CD4-positive, alpha-beta T cell (primary cell): ENCODE data around the gene LRP11. TPM values are rescaled to one million over a fixed set of nuclear protein-coding genes. Genes with fewer than 3 reads are reported as not detected.
"Not testable (repeated sequence)": the region's sequence is repeated elsewhere in the genome, so short reads cannot be mapped to it uniquely, and the experiment has no call there.

Source experiments
- ATAC-seq: fragments of 200-7000 bp; cut with Tn5 transposase; one replicate; pipeline ENCODE4 v1.10.0; 2022; ENCODE audit warnings: mild to moderate bottlenecking; ENCODE audit not compliant: poor library complexity
- CTCF ChIA-PET: fragments of 350-600 bp; sonication (Branson Sonifier 250); formaldehyde crosslinking; loops from one replicate; lab custom pipeline; 2021; ENCODE audit warnings: antibody characterized with exemption, inconsistent platforms; lab: Charles Lee
- POLR2A ChIA-PET: fragments of 350-600 bp; sonication (Branson Sonifier 250); formaldehyde crosslinking; loops from one replicate; lab custom pipeline; 2021; ENCODE audit warnings: antibody characterized with exemption, inconsistent platforms; lab: Charles Lee
- DNase-seq, 14 experiments: peaks; one replicate each; pipeline ENCODE4 v3.0.0-alpha.2; 2013 to 2020; ENCODE audit warnings: mixed read lengths in 2 of 14
- H3K27ac ChIP-seq, 2 donors: one replicate each; pipeline versions ENCODE4 v1.5.1 to v1.7.0; 2013; ENCODE audit warnings: low read length in 2 of 2, low read depth in 1 of 2, mild to moderate bottlenecking in 1 of 2
- H3K27me3 ChIP-seq, 2 experiments: 1 replicate in 1 of 2; 2 replicates in 1 of 2; pipeline versions ENCODE4 v1.6.1 to v1.7.0; 2013; ENCODE audit warnings: low read length in 2 of 2, control low read depth in 1 of 2, mild to moderate bottlenecking in 1 of 2, moderate library complexity in 1 of 2; ENCODE audit not compliant: insufficient read depth in 2 of 2, control insufficient read depth in 1 of 2
- H3K36me3 ChIP-seq: one replicate; pipeline ENCODE4 v1.6.1; 2013; ENCODE audit warnings: low read length, control low read depth; ENCODE audit not compliant: insufficient read depth
- H3K4me1 ChIP-seq: one replicate; pipeline ENCODE4 v1.6.1; 2013; ENCODE audit warnings: low read length, control low read depth; ENCODE audit not compliant: insufficient read depth
- H3K4me3 ChIP-seq: one replicate; pipeline ENCODE4 v1.5.1; 2013; ENCODE audit warnings: mild to moderate bottlenecking, low read length, moderate library complexity
- H3K9me3 ChIP-seq, 2 experiments: 1 replicate in 1 of 2; 2 replicates in 1 of 2; pipeline versions ENCODE4 v1.6.1 to v1.7.0; 2013; ENCODE audit warnings: low read length in 2 of 2, mild to moderate bottlenecking in 2 of 2, control low read depth in 1 of 2, moderate library complexity in 1 of 2; ENCODE audit not compliant: control insufficient read depth in 1 of 2, insufficient read depth in 1 of 2
- H3K27ac Mint-ChIP-seq: one replicate; pipeline ENCODE4 v1.8.0; 2020; ENCODE audit warnings: mixed read lengths
- H3K27me3 Mint-ChIP-seq: one replicate; pipeline ENCODE4 v1.8.0; 2021; ENCODE audit warnings: mixed read lengths
- H3K36me3 Mint-ChIP-seq: one replicate; pipeline ENCODE4 v1.8.0; 2021; ENCODE audit warnings: low read depth, mixed read lengths
- H3K4me1 Mint-ChIP-seq: one replicate; pipeline ENCODE4 v1.8.0; 2021; ENCODE audit warnings: low read depth, mixed read lengths
- H3K4me3 Mint-ChIP-seq: one replicate; pipeline ENCODE4 v1.8.0; 2020; ENCODE audit warnings: mild to moderate bottlenecking, mixed read lengths
- H3K9me3 Mint-ChIP-seq: one replicate; pipeline ENCODE4 v1.8.0; 2020; ENCODE audit warnings: mixed read lengths
- intact Hi-C, 2 experiments: fragments of 100-400 bp; cut with DNase I in 1 of 2; cut with micrococcal nuclease in 1 of 2; formaldehyde crosslinking; loops; one replicate each; pipeline versions ENCODE4 v1.15.1 to v1.9.0; 2023 to 2025; cut with DNase I, micrococcal nuclease
- total RNA-seq, 174 experiments: library from RNA in 2 of 174; stranded (reverse) in 2 of 174; gene quantifications; one replicate each; pipeline ENCODE4 v1.2.3 and lab custom pipeline; 2021 to 2026
- TF ChIP-seq, protein P1 (sequence below): fragments of 200-600 bp; IDR thresholded peaks from one replicate; pipeline ENCODE4 v1.8.0; 2022; ENCODE audit warnings: antibody characterized with exemption, mild to moderate bottlenecking

Gene LRP11
- total RNA-seq, 2 experiments from 2014 or later, result 0.75 to 0.99 TPM

GRCh38 chr6:149854532-149854931 is 9.6 kb downstream of the LRP11 start:
- no peak for DNase-seq
- ChIA-PET POLR2A (no interaction called here), CTCF (interaction anchor here (0.6 kb wide), 1 partner anchor 152 kb away, joined by 3 read pairs; no protein-coding TSS in a partner anchor)

GRCh38 chr6:149854017-149854416 is 10.1 kb downstream of the LRP11 start:
- H3K27me3 ChIP-seq, H3K4me3 Mint-ChIP-seq, H3K9me3 Mint-ChIP-seq, H3K27ac Mint-ChIP-seq, H3K36me3 ChIP-seq, H3K9me3 ChIP-seq, H3K4me1 ChIP-seq, H3K27me3 Mint-ChIP-seq, DNase-seq, intact Hi-C loops, H3K4me3 ChIP-seq, H3K27ac ChIP-seq, ATAC-seq, POLR2A ChIA-PET, H3K36me3 Mint-ChIP-seq: not testable (repeated sequence)
- CTCF ChIA-PET, result interaction anchor here (0.6 kb wide), 1 partner anchor 153 kb away, joined by 3 read pairs; no protein-coding TSS in a partner anchor
- H3K4me1 Mint-ChIP-seq, result peaks cover 18% of the 10 kb centered on the region

More at GRCh38 chr6:149854532-149854931, 9.6 kb downstream of the LRP11 start:
- peaks cover 18% of the 10 kb centered on the region for H3K4me1 Mint-ChIP-seq
- Histone ChIP-seq H3K4me1 (peaks cover 9% of the 10 kb centered on the region), H3K4me3 (no peak overlapping the region), H3K27me3 (peaks cover 0 to 2% of the 10 kb centered on the region in 2 experiments), H3K9me3 (no peaks in the 10 kb centered on the region), H3K36me3 (no peaks in the 10 kb centered on the region), H3K27ac (no peak overlapping the region)
- intact Hi-C loops, result no loop called here
- no peaks in the 10 kb centered on the region for H3K36me3 Mint-ChIP-seq
- ATAC-seq, result no peak
- no peak overlapping the region for H3K4me3 Mint-ChIP-seq
- no peaks in the 10 kb centered on the region for H3K9me3 Mint-ChIP-seq
- TF ChIP-seq, protein P1, sequence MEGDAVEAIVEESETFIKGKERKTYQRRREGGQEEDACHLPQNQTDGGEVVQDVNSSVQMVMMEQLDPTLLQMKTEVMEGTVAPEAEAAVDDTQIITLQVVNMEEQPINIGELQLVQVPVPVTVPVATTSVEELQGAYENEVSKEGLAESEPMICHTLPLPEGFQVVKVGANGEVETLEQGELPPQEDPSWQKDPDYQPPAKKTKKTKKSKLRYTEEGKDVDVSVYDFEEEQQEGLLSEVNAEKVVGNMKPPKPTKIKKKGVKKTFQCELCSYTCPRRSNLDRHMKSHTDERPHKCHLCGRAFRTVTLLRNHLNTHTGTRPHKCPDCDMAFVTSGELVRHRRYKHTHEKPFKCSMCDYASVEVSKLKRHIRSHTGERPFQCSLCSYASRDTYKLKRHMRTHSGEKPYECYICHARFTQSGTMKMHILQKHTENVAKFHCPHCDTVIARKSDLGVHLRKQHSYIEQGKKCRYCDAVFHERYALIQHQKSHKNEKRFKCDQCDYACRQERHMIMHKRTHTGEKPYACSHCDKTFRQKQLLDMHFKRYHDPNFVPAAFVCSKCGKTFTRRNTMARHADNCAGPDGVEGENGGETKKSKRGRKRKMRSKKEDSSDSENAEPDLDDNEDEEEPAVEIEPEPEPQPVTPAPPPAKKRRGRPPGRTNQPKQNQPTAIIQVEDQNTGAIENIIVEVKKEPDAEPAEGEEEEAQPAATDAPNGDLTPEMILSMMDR, result no peak
- H3K27ac Mint-ChIP-seq, result no peak overlapping the region
- peaks cover 11% of the 10 kb centered on the region for H3K27me3 Mint-ChIP-seq

DNA sequence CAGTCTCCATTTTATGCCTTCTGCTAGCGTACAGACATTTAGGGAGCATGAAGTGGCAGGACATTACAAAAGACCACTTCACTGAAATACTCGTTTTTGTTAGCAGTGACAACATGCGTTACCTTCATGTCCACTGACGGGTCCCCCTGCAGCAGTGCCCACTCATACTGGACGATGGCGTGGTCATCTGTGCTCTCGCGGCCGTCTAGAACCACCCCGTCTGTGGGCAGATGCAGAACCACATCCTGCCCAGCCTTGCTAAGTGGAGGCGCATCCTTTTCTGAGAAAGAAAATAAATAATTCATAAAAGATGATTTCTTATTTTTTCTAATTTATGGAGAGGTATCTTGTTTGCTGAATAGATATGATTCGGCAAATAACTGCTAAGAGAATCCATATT is 11.3 kb downstream of the LRP11 start:
- no peak overlapping the region for H3K4me3 Mint-ChIP-seq
- no peaks in the 10 kb centered on the region for H3K36me3 ChIP-seq

More for the DNA sequence above, 11.3 kb downstream of the LRP11 start:
- Mint-ChIP-seq H3K9me3 (no peaks in the 10 kb centered on the region), H3K27me3 (no peaks in the 10 kb centered on the region), H3K27ac (no peak overlapping the region), H3K36me3 (no peaks in the 10 kb centered on the region), H3K4me1 (peaks cover 18% of the 10 kb centered on the region)
- intact Hi-C loops, result no loop called here
- Histone ChIP-seq H3K9me3 (no peaks in the 10 kb centered on the region), H3K27me3 (peaks cover 0 to 2% of the 10 kb centered on the region in 2 experiments), H3K4me3 (no peak overlapping the region), H3K4me1 (peaks cover 9% of the 10 kb centered on the region), H3K27ac (no peak overlapping the region)
- DNase-seq (no peak), ATAC-seq (no peak)
- ChIA-PET POLR2A (no interaction called here), CTCF (no interaction called here)
- TF ChIP-seq, protein P1, result no peak
